ENCODE results near the gene CHAC1. TPM values are rescaled to one million over a fixed set of nuclear protein-coding genes. Genes with fewer than 3 reads are reported as not detected.
A peak's percentile ranks its signal among the peaks of the same experiment; 100 is the strongest.

Gene CHAC1
- total and polyA plus RNA-seq, 2 donors = 0.42 to 1.8 TPM

- peak overlapping the region; percentile 41 for H3K4me3 ChIP-seq (ENCODE audit: low read depth, low read length)
- no peak overlapping the region for H3K27ac ChIP-seq (ENCODE audit: low read depth)
- DNase-seq (ENCODE audit: extremely low spot score) = no peak
- no peaks in the 10 kb centered on the region for H3K36me3 ChIP-seq (ENCODE audit: insufficient read depth)
- peaks cover 2% of the 10 kb centered on the region for H3K4me1 ChIP-seq (ENCODE audit: insufficient read depth)
- WGBS = under 1% methylated on average over 68 of the region's 68 CpGs
Measured at GRCh38 chr15:40927873-40928806, 25.1 kb upstream of the CHAC1 start.

GRCh38 chr15:40928821-40929659 is 24.2 kb upstream of the CHAC1 start, which contains the start of gene DLL4:
Gene DLL4, plus strand, starts transcription at chr15:40929340. Its CDS starts 329 bp downstream, at chr15:40929669.
- peak within 1 kb of the TSS; percentile 11 for H3K27ac ChIP-seq (ENCODE audit: low read depth)
- under 1% methylated on average over 71 of the region's 71 CpGs for WGBS
- DNase-seq (ENCODE audit: extremely low spot score) = no peak

GRCh38 chr15:40929660-40930429 is 23.4 kb upstream of the CHAC1 start:
- Histone ChIP-seq H3K4me1 (ENCODE audit: insufficient read depth) (peaks cover 2% of the 10 kb centered on the region), H3K36me3 (ENCODE audit: insufficient read depth) (no peaks in the 10 kb centered on the region), H3K27ac (ENCODE audit: low read depth) (peak overlapping the region; percentile 11), H3K4me3 (ENCODE audit: low read depth, low read length) (peak overlapping the region; percentile 41)
- DNase-seq (ENCODE audit: extremely low spot score) = no peak
- WGBS = under 1% methylated on average over 56 of the region's 56 CpGs

More at GRCh38 chr15:40928821-40929659, 24.2 kb upstream of the CHAC1 start, which contains the start of gene DLL4:
- H3K4me3 ChIP-seq (ENCODE audit: low read depth, low read length) = peak within 1 kb of the TSS; percentile 41
- H3K36me3 ChIP-seq (ENCODE audit: insufficient read depth) = no peaks in the 10 kb centered on the region
- H3K4me1 ChIP-seq (ENCODE audit: insufficient read depth) = peaks cover 2% of the 10 kb centered on the region

GRCh38 chr15:40930430-40931299 is 22.6 kb upstream of the CHAC1 start:
- no peak for DNase-seq (ENCODE audit: extremely low spot score)
- peaks cover 2% of the 10 kb centered on the region for H3K4me1 ChIP-seq (ENCODE audit: insufficient read depth)
- no peaks in the 10 kb centered on the region for H3K36me3 ChIP-seq (ENCODE audit: insufficient read depth)
- no peak overlapping the region for H3K27ac ChIP-seq (ENCODE audit: low read depth)
- peak overlapping the region; percentile 41 for H3K4me3 ChIP-seq (ENCODE audit: low read depth, low read length)
- 2% methylated on average over 46 of the region's 46 CpGs for WGBS

GRCh38 chr15:40931300-40932142 is 21.8 kb upstream of the CHAC1 start:
- Histone ChIP-seq H3K36me3 (ENCODE audit: insufficient read depth) (no peaks in the 10 kb centered on the region), H3K27ac (ENCODE audit: low read depth) (no peak overlapping the region), H3K4me3 (ENCODE audit: low read depth, low read length) (peak overlapping the region; percentile 20), H3K4me1 (ENCODE audit: insufficient read depth) (peaks cover 2% of the 10 kb centered on the region)
- WGBS = 79% methylated on average over 16 of the region's 16 CpGs
- no peak for DNase-seq (ENCODE audit: extremely low spot score)

- H3K4me3 ChIP-seq (ENCODE audit: low read depth, low read length) = peak overlapping the region; percentile 6
- 86% methylated on average over 8 of the region's 8 CpGs for WGBS
- H3K4me1 ChIP-seq (ENCODE audit: insufficient read depth) = peaks cover 2% of the 10 kb centered on the region
- no peaks in the 10 kb centered on the region for H3K36me3 ChIP-seq (ENCODE audit: insufficient read depth)
- no peak overlapping the region for H3K27ac ChIP-seq (ENCODE audit: low read depth)
- DNase-seq (ENCODE audit: extremely low spot score) = no peak
Measured at GRCh38 chr15:40932156-40932555, 21.1 kb upstream of the CHAC1 start.

- Histone ChIP-seq H3K4me3 (ENCODE audit: low read depth, low read length) (no peak overlapping the region), H3K27ac (ENCODE audit: low read depth) (no peak overlapping the region)
- WGBS = 79% methylated on average over 11 of the region's 11 CpGs
Measured at GRCh38 chr15:40932649-40933516, 20.4 kb upstream of the CHAC1 start.

GRCh38 chr15:40933517-40933902 is 19.8 kb upstream of the CHAC1 start:
- peaks cover 2% of the 10 kb centered on the region for H3K4me1 ChIP-seq (ENCODE audit: insufficient read depth)
- 77% methylated on average over 3 of the region's 3 CpGs for WGBS
- no peaks in the 10 kb centered on the region for H3K36me3 ChIP-seq (ENCODE audit: insufficient read depth)
- no peak overlapping the region for H3K4me3 ChIP-seq (ENCODE audit: low read depth, low read length)
- H3K27ac ChIP-seq (ENCODE audit: low read depth) = no peak overlapping the region
- DNase-seq (ENCODE audit: extremely low spot score) = no peak

More at GRCh38 chr15:40932649-40933516, 20.4 kb upstream of the CHAC1 start:
- no peak for DNase-seq (ENCODE audit: extremely low spot score)
- Histone ChIP-seq H3K36me3 (ENCODE audit: insufficient read depth) (no peaks in the 10 kb centered on the region), H3K4me1 (ENCODE audit: insufficient read depth) (peaks cover 2% of the 10 kb centered on the region)

- no peaks in the 10 kb centered on the region for H3K36me3 ChIP-seq (ENCODE audit: insufficient read depth)
- WGBS = 93% methylated on average over 6 of the region's 6 CpGs
- no peaks in the 10 kb centered on the region for H3K4me1 ChIP-seq (ENCODE audit: insufficient read depth)
- H3K4me3 ChIP-seq (ENCODE audit: low read depth, low read length) = no peak overlapping the region
- no peak for DNase-seq (ENCODE audit: extremely low spot score)
- H3K27ac ChIP-seq (ENCODE audit: low read depth) = no peak overlapping the region
Measured at GRCh38 chr15:40934457-40934856, 18.8 kb upstream of the CHAC1 start.

- Histone ChIP-seq H3K4me1 (ENCODE audit: insufficient read depth) (no peaks in the 10 kb centered on the region), H3K36me3 (ENCODE audit: insufficient read depth) (no peaks in the 10 kb centered on the region), H3K4me3 (ENCODE audit: low read depth, low read length) (no peak overlapping the region), H3K27ac (ENCODE audit: low read depth) (no peak overlapping the region)
- 91% methylated on average over 31 of the region's 31 CpGs for WGBS
- DNase-seq (ENCODE audit: extremely low spot score) = no peak
Measured at GRCh38 chr15:40936234-40936708, 17.0 kb upstream of the CHAC1 start.
